Endothelial cell of umbilical vein (primary cell): ENCODE results near the gene RGS7BP. TPM values are rescaled to one million over a fixed set of nuclear protein-coding genes. Genes with fewer than 3 reads are reported as not detected.
A peak's percentile ranks its signal among the peaks of the same experiment; 100 is the strongest.

Experiments
- BruUV-seq: library from RNA; stranded (reverse); fragments of 400-500 nt; replicated peaks from 2 replicates; lab custom pipeline; 2021; lab: Mats Ljungman, UMichigan
- CTCF ChIA-PET: fragments of 300-600, 350-600 bp; sonication (Branson Sonifier 250); formaldehyde crosslinking; loops from one replicate; lab custom pipeline; 2021; ENCODE audit warnings: antibody characterized with exemption, inconsistent platforms; lab: Charles Lee
- POLR2A ChIA-PET: fragments of 300-600, 350-600 bp; sonication (Branson Sonifier 250); formaldehyde crosslinking; loops from one replicate; lab custom pipeline; 2021; ENCODE audit warnings: antibody characterized with exemption, inconsistent platforms; lab: Charles Lee
- DNase-seq: peaks from one replicate; pipeline ENCODE4 v3.0.0-alpha.2; 2011; ENCODE audit warnings: low read depth, low spot score
- FAIRE-seq: peaks from 2 replicates; lab custom pipeline; 2011; peaks lifted over from hg19 to GRCh38; lab: Jason Lieb, UNC
- H2AFZ ChIP-seq: 2 replicates; pipeline ENCODE4 v1.6.0; 2012; ENCODE audit warnings: low read depth, low read length, control low read depth, inconsistent platforms
- H3K27ac ChIP-seq: 2 replicates; pipeline ENCODE4 v1.5.1; 2011; ENCODE audit warnings: low read depth, mild to moderate bottlenecking, control low read depth, low read length, moderate library complexity; ENCODE audit not compliant: insufficient read depth
- H3K27me3 ChIP-seq, 2 experiments: 2 replicates each; pipeline versions ENCODE4 v1.6.0 to v1.6.1; 2011; ENCODE audit warnings: low read length in 2 of 2, mixed read lengths in 1 of 2; ENCODE audit not compliant: control insufficient read depth in 2 of 2, insufficient read depth in 2 of 2
- H3K36me3 ChIP-seq, 2 experiments: 2 replicates in 1 of 2; 3 replicates in 1 of 2; pipeline ENCODE4 v1.5.1; 2011; ENCODE audit warnings: low read length in 2 of 2, mild to moderate bottlenecking in 1 of 2, moderate library complexity in 1 of 2; ENCODE audit not compliant: control insufficient read depth in 2 of 2, insufficient read depth in 2 of 2; ENCODE audit errors: extremely low read depth in 1 of 2
- H3K4me1 ChIP-seq: 3 replicates; pipeline ENCODE4 v1.5.1; 2011; ENCODE audit warnings: mild to moderate bottlenecking, low read length; ENCODE audit not compliant: control insufficient read depth, insufficient read depth; ENCODE audit errors: extremely low read depth
- H3K4me2 ChIP-seq: 2 replicates; pipeline ENCODE4 v1.6.1; 2011; ENCODE audit warnings: low read length, control low read depth, mixed read lengths; ENCODE audit not compliant: insufficient read depth
- H3K4me3 ChIP-seq, 3 experiments: fragments of 200-600 bp in 1 of 3; sonication (generic), shearing (Covaris generic) in 1 of 3; replicated peaks in 1 of 3; 2 replicates each; pipeline ENCODE4 v1.5.1; 2011 to 2016; ENCODE audit warnings: control low read depth in 3 of 3, low read length in 3 of 3, mild to moderate bottlenecking in 2 of 3, inconsistent platforms in 1 of 3, low read depth in 1 of 3, moderate library complexity in 1 of 3; ENCODE audit not compliant: insufficient read depth in 1 of 3
- H3K79me2 ChIP-seq: 2 replicates; pipeline ENCODE4 v1.6.0; 2012; ENCODE audit warnings: low read length, inconsistent platforms; ENCODE audit not compliant: control insufficient read depth, insufficient read depth
- H3K9ac ChIP-seq: replicated peaks from 2 replicates; pipeline ENCODE3; 2011; ENCODE audit warnings: low read length, control low read depth; ENCODE audit not compliant: insufficient read depth; ENCODE audit errors: extremely low read depth
- H3K9me1 ChIP-seq: replicated peaks from 3 replicates; pipeline ENCODE4 v1.6.0; 2011; ENCODE audit warnings: mild to moderate bottlenecking, low read length; ENCODE audit not compliant: control insufficient read depth, insufficient read depth; ENCODE audit errors: extremely low read depth
- H3K9me3 ChIP-seq: replicated peaks from 2 replicates; pipeline ENCODE4 v1.5.1; 2012; ENCODE audit warnings: low read length, inconsistent platforms; ENCODE audit not compliant: control insufficient read depth, insufficient read depth
- H4K20me1 ChIP-seq: replicated peaks from 2 replicates; pipeline ENCODE3; 2011; ENCODE audit warnings: mild to moderate bottlenecking, low read length; ENCODE audit not compliant: control insufficient read depth, insufficient read depth; ENCODE audit errors: extremely low read depth
- EZH2 ChIP-seq: IDR thresholded peaks from 2 replicates; pipeline ENCODE4 v1.6.1; 2012; ENCODE audit warnings: borderline replicate concordance, low read depth, mild to moderate bottlenecking, moderate library complexity, low read length, inconsistent platforms; ENCODE audit not compliant: severe bottlenecking
- FOS ChIP-seq: IDR thresholded peaks from 2 replicates; pipeline ENCODE4 v1.6.1; 2011; ENCODE audit warnings: mild to moderate bottlenecking, low read length, moderate library complexity, borderline replicate concordance; ENCODE audit not compliant: insufficient read depth
- GATA2 ChIP-seq: IDR thresholded peaks from 2 replicates; pipeline ENCODE4 v1.7.0; 2011; ENCODE audit warnings: low read depth, mild to moderate bottlenecking, moderate library complexity, mixed read lengths, low read length; ENCODE audit not compliant: insufficient read length, insufficient read depth
- dilution Hi-C: fragments of 300-500 bp; cut with MboI; formaldehyde crosslinking; loops from one replicate; pipeline ENCODE4 v1.15.0; 2019; ENCODE audit warnings: low sequenced_read_pairs; ENCODE audit not compliant: extremely low pct_ligation_motif_present
- intact Hi-C: fragments of 100-400 bp; cut with micrococcal nuclease; formaldehyde crosslinking; loops from one replicate; pipeline ENCODE4 v1.10.0; 2022
- polyA plus RNA-seq, 4 experiments: library from polyadenylated mRNA; depleted of rRNA in 3 of 4; stranded (reverse) in 3 of 4; unstranded in 1 of 4; fragments of >200 nt; gene quantifications; 2 replicates each; pipeline versions ENCODE4 v1.2.1 to v1.2.3, GENCODE V29; 2011 to 2012; ENCODE audit warnings: missing spikeins in 1 of 4
- total RNA-seq: library from RNA; stranded (reverse); gene quantifications from 2 replicates; pipeline ENCODE4 v1.2.3, GENCODE V29; 2021
- TF ChIP-seq, protein P1 (sequence below), 2 donors: IDR thresholded peaks; 1 replicate in 1 of 2; 2 replicates in 1 of 2; pipeline ENCODE4 v1.5.1; 2011; ENCODE audit warnings: low read length in 2 of 2, mild to moderate bottlenecking in 2 of 2, moderate library complexity in 2 of 2, control low read depth in 1 of 2, inconsistent platforms in 1 of 2, low read depth in 1 of 2; ENCODE audit not compliant: insufficient read depth in 1 of 2; ENCODE audit errors: extremely low read depth in 1 of 2

The RGS7BP gene
- total and polyA plus RNA-seq, 2 donors (not counting 3 experiments of a cell fraction or from before 2014, with no cell fraction given) = 0.51 to 2.0 TPM

DNA sequence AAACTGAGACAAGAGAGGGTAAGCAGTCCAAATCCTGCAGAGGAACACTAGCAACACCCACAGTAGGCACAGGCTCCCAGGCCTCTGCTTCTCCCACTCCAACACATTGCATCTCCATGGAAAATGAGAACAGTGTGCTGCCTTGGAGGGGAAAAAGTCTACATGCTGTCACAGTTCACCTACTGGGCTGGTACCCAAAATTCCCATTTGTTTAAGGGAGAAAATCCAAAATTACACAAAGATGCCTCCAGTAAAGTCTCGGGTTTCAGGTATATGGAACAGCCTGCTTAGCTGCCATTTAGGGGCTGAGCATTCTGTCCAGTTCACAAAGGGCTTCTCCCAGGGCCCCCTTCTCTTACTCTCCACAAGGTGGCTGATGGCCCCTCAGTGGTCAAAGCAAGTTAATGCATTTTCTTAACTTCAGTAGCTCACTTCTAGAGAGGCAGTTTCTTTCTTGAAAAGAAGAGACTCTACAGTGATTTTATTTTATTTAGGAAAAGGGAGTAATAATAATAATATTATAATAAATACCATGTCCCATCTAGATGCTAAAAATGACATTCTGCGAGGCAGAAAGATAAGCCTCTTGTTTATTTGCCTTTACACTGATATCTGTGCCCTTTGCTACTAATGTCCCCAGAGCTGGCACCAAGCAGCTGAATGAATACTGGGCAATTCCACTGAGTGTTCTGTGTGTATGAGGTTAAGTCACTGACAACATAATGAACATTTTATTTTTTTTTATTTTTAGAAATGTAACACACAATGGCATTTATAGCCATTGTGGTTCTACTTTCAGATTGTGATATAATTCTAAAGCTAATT is 89.4 kb downstream of the RGS7BP start:
- Histone ChIP-seq H3K4me3 (no peak overlapping the region), H3K27me3 (peaks cover 0 to 6% of the 10 kb centered on the region in 2 experiments), H3K9me3 (no peaks in the 10 kb centered on the region), H3K27ac (no peak overlapping the region), H3K9ac (no peak overlapping the region), H3K4me1 (no peaks in the 10 kb centered on the region), H3K9me1 (no peaks in the 10 kb centered on the region), H3K4me2 (no peak overlapping the region), H2AFZ (no peak overlapping the region), H4K20me1 (no peaks in the 10 kb centered on the region), H3K36me3 (no peaks in the 10 kb centered on the region), H3K79me2 (no peaks in the 10 kb centered on the region)
- no peak for TF ChIP-seq EZH2
- TF ChIP-seq, protein P1, sequence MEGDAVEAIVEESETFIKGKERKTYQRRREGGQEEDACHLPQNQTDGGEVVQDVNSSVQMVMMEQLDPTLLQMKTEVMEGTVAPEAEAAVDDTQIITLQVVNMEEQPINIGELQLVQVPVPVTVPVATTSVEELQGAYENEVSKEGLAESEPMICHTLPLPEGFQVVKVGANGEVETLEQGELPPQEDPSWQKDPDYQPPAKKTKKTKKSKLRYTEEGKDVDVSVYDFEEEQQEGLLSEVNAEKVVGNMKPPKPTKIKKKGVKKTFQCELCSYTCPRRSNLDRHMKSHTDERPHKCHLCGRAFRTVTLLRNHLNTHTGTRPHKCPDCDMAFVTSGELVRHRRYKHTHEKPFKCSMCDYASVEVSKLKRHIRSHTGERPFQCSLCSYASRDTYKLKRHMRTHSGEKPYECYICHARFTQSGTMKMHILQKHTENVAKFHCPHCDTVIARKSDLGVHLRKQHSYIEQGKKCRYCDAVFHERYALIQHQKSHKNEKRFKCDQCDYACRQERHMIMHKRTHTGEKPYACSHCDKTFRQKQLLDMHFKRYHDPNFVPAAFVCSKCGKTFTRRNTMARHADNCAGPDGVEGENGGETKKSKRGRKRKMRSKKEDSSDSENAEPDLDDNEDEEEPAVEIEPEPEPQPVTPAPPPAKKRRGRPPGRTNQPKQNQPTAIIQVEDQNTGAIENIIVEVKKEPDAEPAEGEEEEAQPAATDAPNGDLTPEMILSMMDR (IDR thresholded peaks at IDR 0.05; ENCODE audit: extremely low read depth in 1 of 2, insufficient read depth in 1 of 2, low read depth in 1 of 2, low read length in 2 of 2) = peak; percentile 30 to 62
- ChIA-PET CTCF (interaction anchor here (0.6 to 2.9 kb wide), 26 partner anchors 10 to 888 kb away, joined by 3 to 27 read pairs (median 4); partner anchors contain the start of gene RGS7BP), POLR2A (interaction anchor here (0.6 kb wide), 1 partner anchor 158 kb away, joined by 3 read pairs; no protein-coding TSS in a partner anchor)
- BruUV-seq = no TSS peak
- dilution Hi-C loops = no loop called here
- FAIRE-seq (peak; percentile 50), DNase-seq (peak; percentile 19)
- intact Hi-C loops = loop anchor here (1.0 to 5.0 kb wide), 2 partner anchors 89 to 213 kb away; partner anchors contain the start of gene RGS7BP

DNA sequence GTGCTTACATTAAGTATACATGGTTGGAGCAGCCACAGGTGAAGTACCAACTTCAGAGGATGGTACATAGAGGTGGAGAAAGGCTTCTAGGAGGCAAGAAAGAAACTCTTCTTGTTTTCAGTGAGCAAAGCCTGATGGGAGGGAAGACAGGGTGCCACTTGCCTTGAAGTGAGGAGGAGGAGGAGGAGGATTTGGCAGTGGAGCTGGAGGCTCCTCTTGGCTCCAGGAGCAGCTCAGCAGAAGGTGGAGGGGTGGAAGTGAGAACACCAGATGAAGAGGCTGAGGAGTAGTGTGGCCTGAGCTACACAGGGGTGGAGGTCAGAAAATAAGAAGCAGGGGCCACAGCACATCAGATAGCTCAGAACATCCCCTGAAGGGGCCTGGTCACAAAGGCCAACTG is 93.4 kb downstream of the RGS7BP start:
- no peak overlapping the region for H3K9ac ChIP-seq
- H3K79me2 ChIP-seq = no peaks in the 10 kb centered on the region
- H4K20me1 ChIP-seq = no peaks in the 10 kb centered on the region
- no peak for DNase-seq
- H3K9me3 ChIP-seq = no peaks in the 10 kb centered on the region
- H3K27ac ChIP-seq = no peak overlapping the region
- H2AFZ ChIP-seq = no peak overlapping the region
- dilution Hi-C loops (no loop called here), intact Hi-C loops (loop anchor here (5.0 kb wide), 1 partner anchor 217 kb away; no protein-coding TSS in a partner anchor)
- ChIA-PET POLR2A (no interaction called here), CTCF (interaction anchor here (1.4 kb wide), 1 partner anchor 371 kb away, joined by 4 read pairs; no protein-coding TSS in a partner anchor)
- FAIRE-seq = no peak
- TF ChIP-seq FOS = no peak
- TF ChIP-seq GATA2 = no peak
- H3K4me2 ChIP-seq = no peak overlapping the region
- no peaks in the 10 kb centered on the region for H3K9me1 ChIP-seq
- no peak overlapping the region for H3K4me3 ChIP-seq
- peaks cover 6 to 12% of the 10 kb centered on the region in 2 experiments for H3K27me3 ChIP-seq
- H3K4me1 ChIP-seq = no peaks in the 10 kb centered on the region
- BruUV-seq = no TSS peak
- H3K36me3 ChIP-seq = no peaks in the 10 kb centered on the region
